Measurements from ENCODE around the gene KDM4E. TPM values are rescaled to one million over a fixed set of nuclear protein-coding genes. Genes with fewer than 3 reads are reported as not detected.

Gene KDM4E
- polyA plus RNA-seq (2013) = not detected in 2 replicates

- H3K79me2 ChIP-seq (ENCODE audit: control insufficient read depth, insufficient read depth, low read length, poor library complexity) = no peaks in the 10 kb centered on the region
- no peak within 1 kb of the TSS for H3K18ac ChIP-seq (ENCODE audit: low read length)
- no peak within 1 kb of the TSS for H4K8ac ChIP-seq (ENCODE audit: low read depth, low read length)
- no peak within 1 kb of the TSS for H3K27ac ChIP-seq (ENCODE audit: low read depth, low read length)
- H3K79me1 ChIP-seq (ENCODE audit: low read length) = no peaks in the 10 kb centered on the region
- H3K23ac ChIP-seq (ENCODE audit: low read length) = no peak within 1 kb of the TSS
- no peak within 1 kb of the TSS for H3K9ac ChIP-seq (ENCODE audit: low read length)
- H3K36me3 ChIP-seq (ENCODE audit: control insufficient read depth in 1 of 2, insufficient read depth in 2 of 2, low read length in 2 of 2) = no peaks in the 10 kb centered on the region
- no peak within 1 kb of the TSS for H2AFZ ChIP-seq (ENCODE audit: insufficient read depth, low read length, poor library complexity)
- H3K4me2 ChIP-seq (ENCODE audit: low read length) = no peak within 1 kb of the TSS
- H3K27me3 ChIP-seq (ENCODE audit: insufficient read depth, low read length) = no peaks in the 10 kb centered on the region
- no peak within 1 kb of the TSS for H2BK5ac ChIP-seq (ENCODE audit: low read depth, low read length, poor library complexity)
- H4K12ac ChIP-seq (ENCODE audit: low read depth, low read length) = no peak within 1 kb of the TSS
- peaks cover 2% of the 10 kb centered on the region for H3K9me3 ChIP-seq (ENCODE audit: insufficient read depth, low read depth, low read length)
- no peak within 1 kb of the TSS for H3K4me3 ChIP-seq (ENCODE audit: low read depth, low read length)
- H3K4ac ChIP-seq (ENCODE audit: low read depth, low read length) = no peak within 1 kb of the TSS
- no peak within 1 kb of the TSS for H2BK120ac ChIP-seq (ENCODE audit: insufficient read depth, low read length, poor library complexity)
- H2BK12ac ChIP-seq (ENCODE audit: low read length) = no peak within 1 kb of the TSS
- H3K4me1 ChIP-seq (ENCODE audit: control insufficient read depth in 1 of 2, insufficient read depth in 2 of 2, low read length in 2 of 2) = no peaks in the 10 kb centered on the region
- no CpG with 5 or more reads among the region's 1 CpG for whole genome bisulfite sequencing (ENCODE audit: extremely low coverage, insufficient coverage, insufficient read length)
- H2AK5ac ChIP-seq (ENCODE audit: low read length) = no peak within 1 kb of the TSS
- no peak for DNase-seq
- no peak within 1 kb of the TSS for H4K91ac ChIP-seq (ENCODE audit: low read depth, low read length)
- H3K14ac ChIP-seq (ENCODE audit: low read length) = no peak within 1 kb of the TSS
Measured at GRCh38 chr11:95024958-95025357, at the start of gene KDM4E. KDM4E (plus strand) TSS chr11:95025258; CDS start chr11:95025558, 300 bp downstream.

GRCh38 chr11:94975599-94975998 is 49.5 kb upstream of the KDM4E start:
- Histone ChIP-seq H3K27ac (ENCODE audit: low read depth, low read length) (no peak overlapping the region), H3K79me2 (ENCODE audit: control insufficient read depth, insufficient read depth, low read length, poor library complexity) (peaks cover 4% of the 10 kb centered on the region), H3K27me3 (ENCODE audit: insufficient read depth, low read length) (no peaks in the 10 kb centered on the region), H3K36me3 (ENCODE audit: control insufficient read depth in 1 of 2, insufficient read depth in 2 of 2, low read length in 2 of 2) (peaks cover 0 to 6% of the 10 kb centered on the region in 2 experiments), H4K8ac (ENCODE audit: low read depth, low read length) (no peak overlapping the region), H3K18ac (ENCODE audit: low read length) (no peak overlapping the region), H4K91ac (ENCODE audit: low read depth, low read length) (no peak overlapping the region), H4K12ac (ENCODE audit: low read depth, low read length) (no peak overlapping the region), H3K14ac (ENCODE audit: low read length) (no peak overlapping the region), H2BK5ac (ENCODE audit: low read depth, low read length, poor library complexity) (no peak overlapping the region), H2BK12ac (ENCODE audit: low read length) (no peak overlapping the region), H3K79me1 (ENCODE audit: low read length) (peaks cover 6% of the 10 kb centered on the region), H3K9ac (ENCODE audit: low read length) (no peak overlapping the region), H3K4me1 (ENCODE audit: control insufficient read depth in 1 of 2, insufficient read depth in 2 of 2, low read length in 2 of 2) (no peaks in the 10 kb centered on the region), H3K4me2 (ENCODE audit: low read length) (no peak overlapping the region), H3K4ac (ENCODE audit: low read depth, low read length) (no peak overlapping the region), H2AK5ac (ENCODE audit: low read length) (no peak overlapping the region), H3K4me3 (ENCODE audit: low read depth, low read length) (no peak overlapping the region), H3K23ac (ENCODE audit: low read length) (no peak overlapping the region), H2BK120ac (ENCODE audit: insufficient read depth, low read length, poor library complexity) (no peak overlapping the region), H3K9me3 (ENCODE audit: insufficient read depth, low read depth, low read length) (no peaks in the 10 kb centered on the region), H2AFZ (ENCODE audit: insufficient read depth, low read length, poor library complexity) (no peak overlapping the region)
- no CpG with 5 or more reads among the region's 1 CpG for WGBS (ENCODE audit: extremely low coverage, insufficient coverage, insufficient read length)
- DNase-seq = no peak

GRCh38 chr11:94987378-94987777 is 37.7 kb upstream of the KDM4E start:
- Histone ChIP-seq H4K91ac (ENCODE audit: low read depth, low read length) (no peak overlapping the region), H2BK120ac (ENCODE audit: insufficient read depth, low read length, poor library complexity) (no peak overlapping the region), H4K8ac (ENCODE audit: low read depth, low read length) (no peak overlapping the region), H2AK5ac (ENCODE audit: low read length) (no peak overlapping the region), H2BK5ac (ENCODE audit: low read depth, low read length, poor library complexity) (no peak overlapping the region), H3K4me2 (ENCODE audit: low read length) (no peak overlapping the region), H3K4me3 (ENCODE audit: low read depth, low read length) (no peak overlapping the region), H4K12ac (ENCODE audit: low read depth, low read length) (no peak overlapping the region), H3K27me3 (ENCODE audit: insufficient read depth, low read length) (no peaks in the 10 kb centered on the region), H3K9ac (ENCODE audit: low read length) (no peak overlapping the region), H3K23ac (ENCODE audit: low read length) (no peak overlapping the region), H2AFZ (ENCODE audit: insufficient read depth, low read length, poor library complexity) (no peak overlapping the region), H3K27ac (ENCODE audit: low read depth, low read length) (no peak overlapping the region), H3K36me3 (ENCODE audit: control insufficient read depth in 1 of 2, insufficient read depth in 2 of 2, low read length in 2 of 2) (no peaks in the 10 kb centered on the region), H2BK12ac (ENCODE audit: low read length) (no peak overlapping the region), H3K79me2 (ENCODE audit: control insufficient read depth, insufficient read depth, low read length, poor library complexity) (no peaks in the 10 kb centered on the region), H3K14ac (ENCODE audit: low read length) (no peak overlapping the region), H3K9me3 (ENCODE audit: insufficient read depth, low read depth, low read length) (no peaks in the 10 kb centered on the region), H3K4ac (ENCODE audit: low read depth, low read length) (no peak overlapping the region), H3K18ac (ENCODE audit: low read length) (no peak overlapping the region), H3K4me1 (ENCODE audit: control insufficient read depth in 1 of 2, insufficient read depth in 2 of 2, low read length in 2 of 2) (no peaks in the 10 kb centered on the region), H3K79me1 (ENCODE audit: low read length) (no peaks in the 10 kb centered on the region)
- DNase-seq = no peak
- no CpG with 5 or more reads among the region's 4 CpGs for WGBS (ENCODE audit: extremely low coverage, insufficient coverage, insufficient read length)

GRCh38 chr11:94988748-94989147 is 36.3 kb upstream of the KDM4E start:
- H4K12ac ChIP-seq (ENCODE audit: low read depth, low read length) = no peak overlapping the region
- no peak overlapping the region for H3K4me2 ChIP-seq (ENCODE audit: low read length)
- no peaks in the 10 kb centered on the region for H3K27me3 ChIP-seq (ENCODE audit: insufficient read depth, low read length)
- H3K9ac ChIP-seq (ENCODE audit: low read length) = no peak overlapping the region
- H3K18ac ChIP-seq (ENCODE audit: low read length) = no peak overlapping the region
- no peaks in the 10 kb centered on the region for H3K79me2 ChIP-seq (ENCODE audit: control insufficient read depth, insufficient read depth, low read length, poor library complexity)
- no peaks in the 10 kb centered on the region for H3K79me1 ChIP-seq (ENCODE audit: low read length)
- no peak overlapping the region for H3K4me3 ChIP-seq (ENCODE audit: low read depth, low read length)
- no peak overlapping the region for H2BK12ac ChIP-seq (ENCODE audit: low read length)
- no peak overlapping the region for H3K23ac ChIP-seq (ENCODE audit: low read length)
- no peak overlapping the region for H2AFZ ChIP-seq (ENCODE audit: insufficient read depth, low read length, poor library complexity)
- DNase-seq = no peak
- H3K9me3 ChIP-seq (ENCODE audit: insufficient read depth, low read depth, low read length) = no peaks in the 10 kb centered on the region
- no CpG with 5 or more reads among the region's 1 CpG for WGBS (ENCODE audit: extremely low coverage, insufficient coverage, insufficient read length)
- H3K14ac ChIP-seq (ENCODE audit: low read length) = no peak overlapping the region
- no peaks in the 10 kb centered on the region for H3K36me3 ChIP-seq (ENCODE audit: control insufficient read depth in 1 of 2, insufficient read depth in 2 of 2, low read length in 2 of 2)
- H3K4ac ChIP-seq (ENCODE audit: low read depth, low read length) = no peak overlapping the region
- no peak overlapping the region for H4K8ac ChIP-seq (ENCODE audit: low read depth, low read length)
- H4K91ac ChIP-seq (ENCODE audit: low read depth, low read length) = no peak overlapping the region
- no peak overlapping the region for H2BK120ac ChIP-seq (ENCODE audit: insufficient read depth, low read length, poor library complexity)
- H2AK5ac ChIP-seq (ENCODE audit: low read length) = no peak overlapping the region
- no peaks in the 10 kb centered on the region for H3K4me1 ChIP-seq (ENCODE audit: control insufficient read depth in 1 of 2, insufficient read depth in 2 of 2, low read length in 2 of 2)
- H2BK5ac ChIP-seq (ENCODE audit: low read depth, low read length, poor library complexity) = no peak overlapping the region
- H3K27ac ChIP-seq (ENCODE audit: low read depth, low read length) = no peak overlapping the region

All from trophoblast cell (in vitro differentiated cells and primary cell).